Kidney (tissue), 22 donors: Measurements from ENCODE around the gene PFDN6. TPM values are rescaled to one million over a fixed set of nuclear protein-coding genes. Genes with fewer than 3 reads are reported as not detected.

Experiments
- DNase-seq, 5 donors: peaks; one replicate each; pipeline ENCODE4 v3.0.0-alpha.2; 2013 to 2020
- FAIRE-seq: peaks from 2 replicates; lab custom pipeline; 2012; peaks lifted over from hg19 to GRCh38; lab: Jason Lieb, UNC
- H3K27ac ChIP-seq, 2 donors: one replicate each; pipeline ENCODE4 v1.7.0; 2013; ENCODE audit warnings: low read depth in 2 of 2, low read length in 2 of 2, inconsistent platforms in 1 of 2
- H3K27me3 ChIP-seq: one replicate; pipeline ENCODE4 v1.7.1; 2013; ENCODE audit warnings: low read length, inconsistent platforms; ENCODE audit not compliant: control insufficient read depth, insufficient read depth
- H3K36me3 ChIP-seq, 3 donors: one replicate each; pipeline versions ENCODE4 v1.7.0 to v1.7.1; 2013; ENCODE audit warnings: low read length in 3 of 3, control low read depth in 1 of 3, inconsistent platforms in 1 of 3; ENCODE audit not compliant: insufficient read depth in 3 of 3, control insufficient read depth in 2 of 3
- H3K4me1 ChIP-seq, 3 donors: one replicate each; pipeline versions ENCODE4 v1.7.0 to v1.7.1; 2013; ENCODE audit warnings: low read length in 3 of 3, inconsistent platforms in 1 of 3, low read depth in 1 of 3; ENCODE audit not compliant: control insufficient read depth in 2 of 3, insufficient read depth in 2 of 3
- H3K4me3 ChIP-seq, 3 donors: one replicate each; pipeline versions ENCODE4 v1.7.0 to v1.8.1; 2013; ENCODE audit warnings: low read length in 3 of 3, control low read depth in 1 of 3, inconsistent platforms in 1 of 3
- H3K9ac ChIP-seq, 3 donors: one replicate each; pipeline versions ENCODE4 v1.7.0 to v1.7.1; 2013; ENCODE audit warnings: low read length in 3 of 3, control low read depth in 1 of 3, inconsistent platforms in 1 of 3
- H3K9me3 ChIP-seq, 3 donors: one replicate each; pipeline versions ENCODE4 v1.7.0 to v1.7.1; 2013; ENCODE audit warnings: low read length in 3 of 3, control low read depth in 1 of 3, inconsistent platforms in 1 of 3; ENCODE audit not compliant: control insufficient read depth in 2 of 3, insufficient read depth in 1 of 3
- intact Hi-C: fragments of 100-400 bp; cut with DNase I; formaldehyde crosslinking; loops from one replicate; pipeline ENCODE4 v1.11.1; 2022
- long read RNA-seq, 10 donors: library from polyadenylated mRNA in 1 of 10; unstranded in 1 of 10; transcript quantifications; one replicate each; pipeline ENCODE4 v2.0.0 and lab custom pipeline, GENCODE V29; 2021 to 2026
- polyA plus RNA-seq: library from polyadenylated mRNA; stranded (reverse); fragments of 350-450 nt; fragmentation: Illumina TruSeq; extraction: RNeasy Lipid Tissue Mini Kit (QIAGEN cat#74804); gene quantifications from one replicate; pipeline ENCODE4 v1.2.3, GENCODE V29; 2014; ENCODE audit warnings: low read depth, low replicate concordance; ENCODE audit not compliant: insufficient read depth
- total RNA-seq: library from RNA; stranded (reverse); fragmentation: NEBNext Ultra II Directional; extraction: Animal tissue kit (Norgen Biotek cat#: 25700); gene quantifications from one replicate; pipeline ENCODE4 v1.2.1, GENCODE V29; 2021
- TF ChIP-seq, protein P1 (sequence below): IDR thresholded peaks from 3 replicates; pipeline ENCODE4 v1.5.1; 2012; ENCODE audit warnings: mild to moderate bottlenecking, moderate library complexity, borderline replicate concordance; ENCODE audit not compliant: insufficient read depth; ENCODE audit errors: extremely low read depth
- donor health status: control.
- donor health status: control.
- donor health status: control.
- donor health status: control.
- donor health status: control.
- donor health status: DM: yes; HTN: yes; CAD: no.
- donor health status: Normal renal cell carcinoma (clear cell type).

The PFDN6 gene
- total RNA-seq: 46.8 TPM
- 159 TPM for polyA plus RNA-seq
- long read RNA-seq, donor 1, partial matches to known transcripts: 5 of 11 reads
- long read RNA-seq, donor 1, other reads (novel, unspliced or antisense): 0 of 11 reads
- long read RNA-seq, donor 2, transcript PFDN6-204 (5 exons, 884 nt): major isoform, 6 of 24 reads
- long read RNA-seq, donor 2, partial matches to known transcripts: 9 of 24 reads
- long read RNA-seq, donor 2, other reads (novel, unspliced or antisense): 0 of 24 reads
- long read RNA-seq, donor 3, transcript PFDN6-201 (4 exons, 740 nt): major isoform, 6 of 32 reads
- long read RNA-seq, donor 3, transcript PFDN6-204 (5 exons, 884 nt): minor isoform, 5 of 32 reads
- long read RNA-seq, donor 3, partial matches to known transcripts: 18 of 32 reads
- long read RNA-seq, donor 3, other reads (novel, unspliced or antisense): 0 of 32 reads
- long read RNA-seq, donor 4, partial matches to known transcripts: 0 of 7 reads
- long read RNA-seq, donor 4, other reads (novel, unspliced or antisense): 0 of 7 reads
- long read RNA-seq, donor 5, partial matches to known transcripts: 0 of 1 reads
- long read RNA-seq, donor 5, other reads (novel, unspliced or antisense): 0 of 1 reads
- long read RNA-seq, donor 6, transcript PFDN6-204 (5 exons, 884 nt): minor isoform, 8 of 50 reads
- long read RNA-seq, donor 6, transcript PFDN6-201 (4 exons, 740 nt): major isoform, 14 of 50 reads
- long read RNA-seq, donor 6, partial matches to known transcripts: 24 of 50 reads
- long read RNA-seq, donor 6, other reads (novel, unspliced or antisense): 0 of 50 reads
- long read RNA-seq, donor 7, partial matches to known transcripts: 0 of 1 reads
- long read RNA-seq, donor 7, other reads (novel, unspliced or antisense): 1 of 1 reads
- long read RNA-seq, donor 8, transcript PFDN6-204 (5 exons, 884 nt): minor isoform, 6 of 23 reads
- long read RNA-seq, donor 8, transcript PFDN6-201 (4 exons, 740 nt): major isoform, 10 of 23 reads
- long read RNA-seq, donor 8, partial matches to known transcripts: 7 of 23 reads
- long read RNA-seq, donor 8, other reads (novel, unspliced or antisense): 0 of 23 reads
- long read RNA-seq, donor 9, transcript PFDN6-201 (4 exons, 740 nt): major isoform, 8 of 26 reads
- long read RNA-seq, donor 9, partial matches to known transcripts: 12 of 26 reads
- long read RNA-seq, donor 9, other reads (novel, unspliced or antisense): 0 of 26 reads
- long read RNA-seq, donor 10, transcript PFDN6-204 (5 exons, 884 nt): major isoform, 7 of 22 reads
- long read RNA-seq, donor 10, partial matches to known transcripts: 10 of 22 reads
- long read RNA-seq, donor 10, other reads (novel, unspliced or antisense): 0 of 22 reads

GRCh38 chr6:33288921-33289783 is at the start of gene PFDN6, which contains the start of gene WDR46:
PFDN6 (plus strand) TSS chr6:33289601; CDS start chr6:33289857, 256 bp downstream.
WDR46 (minus strand) TSS chr6:33289239; CDS start chr6:33289170, 69 bp downstream.
- no peaks in the 10 kb centered on the region for H3K27me3 ChIP-seq
- H3K27ac ChIP-seq: peak within 1 kb of the TSS; percentile 68 to 84
- peaks cover 0 to 16% (median 14%) of the 10 kb centered on the region in 3 donors for H3K4me1 ChIP-seq
- peak within 1 kb of the TSS; percentile 89 to 99 (median 98) for H3K4me3 ChIP-seq
- FAIRE-seq (no peak), DNase-seq (peak; percentile 81 to 97 (median 88))
- H3K9me3 ChIP-seq: no peaks in the 10 kb centered on the region
- intact Hi-C loops: no loop called here
- TF ChIP-seq, protein P1, sequence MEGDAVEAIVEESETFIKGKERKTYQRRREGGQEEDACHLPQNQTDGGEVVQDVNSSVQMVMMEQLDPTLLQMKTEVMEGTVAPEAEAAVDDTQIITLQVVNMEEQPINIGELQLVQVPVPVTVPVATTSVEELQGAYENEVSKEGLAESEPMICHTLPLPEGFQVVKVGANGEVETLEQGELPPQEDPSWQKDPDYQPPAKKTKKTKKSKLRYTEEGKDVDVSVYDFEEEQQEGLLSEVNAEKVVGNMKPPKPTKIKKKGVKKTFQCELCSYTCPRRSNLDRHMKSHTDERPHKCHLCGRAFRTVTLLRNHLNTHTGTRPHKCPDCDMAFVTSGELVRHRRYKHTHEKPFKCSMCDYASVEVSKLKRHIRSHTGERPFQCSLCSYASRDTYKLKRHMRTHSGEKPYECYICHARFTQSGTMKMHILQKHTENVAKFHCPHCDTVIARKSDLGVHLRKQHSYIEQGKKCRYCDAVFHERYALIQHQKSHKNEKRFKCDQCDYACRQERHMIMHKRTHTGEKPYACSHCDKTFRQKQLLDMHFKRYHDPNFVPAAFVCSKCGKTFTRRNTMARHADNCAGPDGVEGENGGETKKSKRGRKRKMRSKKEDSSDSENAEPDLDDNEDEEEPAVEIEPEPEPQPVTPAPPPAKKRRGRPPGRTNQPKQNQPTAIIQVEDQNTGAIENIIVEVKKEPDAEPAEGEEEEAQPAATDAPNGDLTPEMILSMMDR: no peak
- peaks cover 2 to 35% (median 11%) of the 10 kb centered on the region in 3 donors for H3K36me3 ChIP-seq
- peak within 1 kb of the TSS; percentile 82 to 97 (median 83) for H3K9ac ChIP-seq

GRCh38 chr6:33241968-33242367 is 47.4 kb upstream of the PFDN6 start:
- TF ChIP-seq, protein P1: no peak
- H3K4me3 ChIP-seq: no peak overlapping the region
- no peaks in the 10 kb centered on the region for H3K4me1 ChIP-seq
- no peak for FAIRE-seq
- H3K27me3 ChIP-seq: no peaks in the 10 kb centered on the region
- no peak overlapping the region for H3K9ac ChIP-seq
- no peak for DNase-seq
- no peaks in the 10 kb centered on the region for H3K9me3 ChIP-seq
- intact Hi-C loops: no loop called here
- H3K27ac ChIP-seq: no peak overlapping the region
- H3K36me3 ChIP-seq: no peaks in the 10 kb centered on the region

DNA sequence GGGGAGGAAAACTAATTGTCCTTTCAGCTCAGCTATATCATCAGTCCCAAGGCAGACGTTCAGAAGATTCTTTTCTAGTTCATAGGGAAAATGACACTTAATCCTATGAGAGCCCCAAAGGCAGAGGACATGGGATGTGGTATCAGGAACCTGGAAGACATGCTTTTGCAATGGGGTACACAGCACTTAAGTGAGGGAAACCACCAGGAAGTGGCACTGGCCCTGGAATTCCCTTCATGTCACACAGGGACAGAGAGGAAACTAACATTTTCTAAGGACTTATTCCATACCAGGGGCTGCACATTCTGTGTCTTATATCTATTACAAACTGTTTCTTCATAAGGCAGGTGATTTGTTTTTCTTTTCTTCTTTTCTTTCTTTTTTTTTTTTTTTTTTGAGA is 45.9 kb upstream of the PFDN6 start:
- Histone ChIP-seq H3K27ac (no peak overlapping the region), H3K4me1 (peaks cover 0 to 5% (median 4%) of the 10 kb centered on the region in 3 donors), H3K9ac (no peak overlapping the region), H3K27me3 (no peaks in the 10 kb centered on the region), H3K9me3 (no peaks in the 10 kb centered on the region), H3K4me3 (no peak overlapping the region), H3K36me3 (no peaks in the 10 kb centered on the region)
- DNase-seq (no peak), FAIRE-seq (no peak)
- TF ChIP-seq, protein P1: no peak
- intact Hi-C loops: no loop called here
